Transverse colon (tissue), 4 donors: ENCODE data around the gene CD101. TPM values are rescaled to one million over a fixed set of nuclear protein-coding genes. Genes with fewer than 3 reads are reported as not detected.

Experiments used
- DNase-seq: peaks from one replicate; pipeline ENCODE4 v3.0.0-alpha.2; 2019
- H3K27ac ChIP-seq, 4 donors: fragments of 200-600 bp; sonication (generic); 2 replicates each; pipeline ENCODE4 v1.5.1; 2016 to 2018; ENCODE audit warnings: inconsistent platforms in 4 of 4
- H3K27me3 ChIP-seq: fragments of 200-600 bp; sonication (generic); 2 replicates; pipeline ENCODE4 v1.5.1; 2017; ENCODE audit warnings: inconsistent platforms
- H3K36me3 ChIP-seq, 4 donors: fragments of 200-600 bp; sonication (generic); 2 replicates each; pipeline ENCODE4 v1.5.1; 2017 to 2019; ENCODE audit warnings: inconsistent platforms in 4 of 4
- H3K4me1 ChIP-seq, 4 donors: fragments of 200-600 bp; sonication (generic); 2 replicates each; pipeline ENCODE4 v1.5.1; 2017 to 2020; ENCODE audit warnings: inconsistent platforms in 4 of 4
- H3K4me3 ChIP-seq, 4 donors: fragments of 200-600 bp; sonication (generic); 1 replicate in 1 of 4; 2 replicates in 3 of 4; pipeline versions ENCODE4 v1.5.1 to v1.6.1; 2017 to 2019; ENCODE audit warnings: inconsistent platforms in 4 of 4
- H3K9me3 ChIP-seq, 2 donors: fragments of 200-600 bp; sonication (generic); 2 replicates each; pipeline ENCODE4 v1.5.1; 2017 to 2019; ENCODE audit warnings: inconsistent platforms in 2 of 2
- EP300 ChIP-seq: sonication (generic); formaldehyde crosslinking; IDR thresholded peaks from one replicate; pipeline ENCODE4 v1.6.1; 2017; ENCODE audit warnings: antibody characterized with exemption, low read depth
- POLR2A ChIP-seq: fragments of 450-650 bp; IDR thresholded peaks from one replicate; pipeline ENCODE4 v1.6.1; 2016; ENCODE audit warnings: antibody characterized with exemption, mild to moderate bottlenecking, moderate library complexity
- POLR2AphosphoS5 ChIP-seq, 3 donors: sonication (generic); formaldehyde crosslinking; IDR thresholded peaks; one replicate each; pipeline ENCODE4 v1.6.1; 2016; ENCODE audit warnings: antibody characterized with exemption in 3 of 3
- WGBS, 2 donors: methylation state at CpG; one replicate each; pipeline ENCODE4 v1.1.5; 2018; ENCODE audit warnings: low coverage in 1 of 2; 5-methylcytosine and 5-hydroxymethylcytosine counted together
- in situ Hi-C, 4 donors: fragments of 200-750 bp; cut with MboI; loops; one replicate each; pipeline versions ENCODE4 v1.15.0 to v1.15.1; 2017; ENCODE audit warnings: low sequenced_read_pairs in 3 of 4, low pct_ligation_motif_present in 1 of 4, low pct_unique_long_range_greater_than_20kb in 1 of 4
- intact Hi-C: fragments of 100-400 bp; cut with DNase I; formaldehyde crosslinking; loops from one replicate; pipeline ENCODE4 v1.15.1; 2023; ENCODE audit warnings: low total_unique reads
- total RNA-seq, 4 donors: library from RNA; depleted of rRNA; stranded (reverse); fragments of >200 nt; gene quantifications; one replicate each; pipeline ENCODE4 v1.1.0, GENCODE V29; 2016
- TF ChIP-seq, protein P1 (sequence below), 5 experiments: fragments of 200-600 bp in 3 of 5; fragments of 450-650 bp in 2 of 5; sonication (generic) in 3 of 5; IDR thresholded peaks; 1 replicate in 2 of 5; 2 replicates in 3 of 5; pipeline ENCODE4 v1.5.1; 2016 to 2017; ENCODE audit warnings: antibody characterized with exemption in 5 of 5, inconsistent platforms in 3 of 5, mild to moderate bottlenecking in 2 of 5, moderate library complexity in 1 of 5

Gene CD101
- total RNA-seq, 4 donors from 2014 or later: 0.40 to 24.3 (median 4.0) TPM

DNA sequence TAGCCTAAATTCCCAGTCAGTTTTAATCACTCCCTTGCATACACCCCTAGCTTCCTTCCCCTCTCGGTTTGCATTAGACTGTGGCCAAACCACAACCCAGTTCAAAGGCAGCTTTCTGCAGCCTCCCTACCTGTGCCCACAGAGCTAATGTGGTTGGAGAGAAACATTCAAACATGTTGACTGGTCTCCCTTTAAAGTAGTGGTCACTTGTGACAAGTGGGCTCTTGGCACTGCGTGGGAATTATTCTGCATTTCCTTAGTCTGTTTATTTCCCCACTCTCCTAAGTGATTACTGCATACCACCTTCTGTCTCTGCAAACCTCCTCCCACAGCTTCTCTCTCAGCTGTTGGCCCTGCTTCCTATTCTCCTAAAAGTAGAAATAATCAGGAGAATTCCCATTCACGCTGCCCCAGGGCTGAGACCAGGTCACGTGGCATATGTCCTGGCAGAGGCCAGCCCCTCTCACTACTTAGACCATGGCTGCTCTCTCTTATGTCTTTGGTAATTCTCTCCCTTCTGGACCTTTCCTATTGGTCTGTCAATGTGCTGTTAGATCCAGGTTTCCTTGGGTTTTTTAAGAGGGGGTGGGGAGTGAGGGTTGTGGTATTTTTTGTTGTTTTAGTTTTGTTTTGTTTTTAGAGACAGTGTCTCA lies 38.4 kb upstream of the CD101 start:
- 54 to 63% methylated on average over 4 of the region's 4 CpGs for WGBS, 2 donors
- TF ChIP-seq POLR2AphosphoS5 (IDR thresholded peaks at IDR 0.05) (no peak), POLR2A (no peak), EP300 (no peak)
- TF ChIP-seq, protein P1, sequence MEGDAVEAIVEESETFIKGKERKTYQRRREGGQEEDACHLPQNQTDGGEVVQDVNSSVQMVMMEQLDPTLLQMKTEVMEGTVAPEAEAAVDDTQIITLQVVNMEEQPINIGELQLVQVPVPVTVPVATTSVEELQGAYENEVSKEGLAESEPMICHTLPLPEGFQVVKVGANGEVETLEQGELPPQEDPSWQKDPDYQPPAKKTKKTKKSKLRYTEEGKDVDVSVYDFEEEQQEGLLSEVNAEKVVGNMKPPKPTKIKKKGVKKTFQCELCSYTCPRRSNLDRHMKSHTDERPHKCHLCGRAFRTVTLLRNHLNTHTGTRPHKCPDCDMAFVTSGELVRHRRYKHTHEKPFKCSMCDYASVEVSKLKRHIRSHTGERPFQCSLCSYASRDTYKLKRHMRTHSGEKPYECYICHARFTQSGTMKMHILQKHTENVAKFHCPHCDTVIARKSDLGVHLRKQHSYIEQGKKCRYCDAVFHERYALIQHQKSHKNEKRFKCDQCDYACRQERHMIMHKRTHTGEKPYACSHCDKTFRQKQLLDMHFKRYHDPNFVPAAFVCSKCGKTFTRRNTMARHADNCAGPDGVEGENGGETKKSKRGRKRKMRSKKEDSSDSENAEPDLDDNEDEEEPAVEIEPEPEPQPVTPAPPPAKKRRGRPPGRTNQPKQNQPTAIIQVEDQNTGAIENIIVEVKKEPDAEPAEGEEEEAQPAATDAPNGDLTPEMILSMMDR (IDR thresholded peaks at IDR 0.05): no peak
- Histone ChIP-seq H3K4me1 (peaks cover 0 to 3% (median 0%) of the 10 kb centered on the region in 4 donors), H3K36me3 (peaks cover 0 to 7% (median 2%) of the 10 kb centered on the region in 4 donors), H3K9me3 (no peaks in the 10 kb centered on the region), H3K4me3 (no peak overlapping the region), H3K27me3 (no peaks in the 10 kb centered on the region), H3K27ac (no peak overlapping the region)
- DNase-seq: no peak
- in situ Hi-C loops (no loop called here), intact Hi-C loops (no loop called here)

DNA sequence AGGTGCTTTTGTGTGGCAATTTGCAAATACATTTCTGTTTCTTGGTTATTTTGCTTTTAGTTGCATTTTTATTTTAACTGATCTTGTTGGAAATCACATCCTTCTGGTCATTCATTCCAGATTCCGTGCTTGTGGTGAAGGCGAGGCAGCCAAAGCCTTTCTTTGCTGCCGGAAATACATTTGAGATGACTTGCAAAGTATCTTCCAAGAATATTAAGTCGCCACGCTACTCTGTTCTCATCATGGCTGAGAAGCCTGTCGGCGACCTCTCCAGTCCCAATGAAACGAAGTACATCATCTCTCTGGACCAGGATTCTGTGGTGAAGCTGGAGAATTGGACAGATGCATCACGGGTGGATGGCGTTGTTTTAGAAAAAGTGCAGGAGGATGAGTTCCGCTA lies 34.8 kb upstream of the CD101 start:
- Histone ChIP-seq H3K4me1 (peaks cover 0 to 9% (median 4%) of the 10 kb centered on the region in 4 donors), H3K9me3 (no peaks in the 10 kb centered on the region), H3K27me3 (no peaks in the 10 kb centered on the region), H3K36me3 (peaks cover 0 to 4% (median 0%) of the 10 kb centered on the region in 4 donors), H3K27ac (no peak overlapping the region), H3K4me3 (no peak overlapping the region)
- 89 to 96% methylated on average over 10 to 11 of the region's 11 CpGs for WGBS, 2 donors
- in situ Hi-C loops: no loop called here
- TF ChIP-seq POLR2A (no peak), EP300 (no peak)
- TF ChIP-seq, protein P1 (IDR thresholded peaks at IDR 0.05): no peak
- no peak for DNase-seq
- intact Hi-C loops: no loop called here

DNA sequence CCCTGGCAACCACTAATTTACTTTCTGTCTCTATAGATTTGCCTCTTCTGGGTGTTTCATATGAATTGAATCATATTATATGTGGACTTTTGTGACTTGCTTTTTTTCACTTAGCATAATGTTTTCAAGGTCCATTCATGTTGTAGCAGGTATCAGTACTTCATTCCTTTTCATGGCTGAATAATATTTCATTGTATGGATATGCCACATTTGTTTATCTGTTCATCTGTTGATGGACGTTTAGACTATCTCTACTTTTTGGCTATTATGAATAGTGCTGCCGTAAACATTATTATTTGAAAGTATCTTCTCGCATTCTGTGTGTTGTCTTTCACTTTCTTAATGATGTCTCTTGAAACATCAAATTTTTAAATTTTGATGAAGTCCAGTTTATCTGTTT lies 32.8 kb upstream of the CD101 start:
- in situ Hi-C loops (no loop called here), intact Hi-C loops (no loop called here)
- Histone ChIP-seq H3K27me3 (no peaks in the 10 kb centered on the region), H3K9me3 (no peaks in the 10 kb centered on the region), H3K36me3 (no peaks in the 10 kb centered on the region), H3K27ac (no peak overlapping the region), H3K4me3 (no peak overlapping the region), H3K4me1 (peaks cover 0 to 16% (median 9%) of the 10 kb centered on the region in 4 donors)
- TF ChIP-seq POLR2A: no peak
- no peak for TF ChIP-seq POLR2AphosphoS5 (IDR thresholded peaks at IDR 0.05)
- TF ChIP-seq EP300: no peak
- TF ChIP-seq, protein P1 (IDR thresholded peaks at IDR 0.05): no peak
- 91 to 97% methylated on average over 3 of the region's 3 CpGs for WGBS, 2 donors
- DNase-seq: no peak

DNA sequence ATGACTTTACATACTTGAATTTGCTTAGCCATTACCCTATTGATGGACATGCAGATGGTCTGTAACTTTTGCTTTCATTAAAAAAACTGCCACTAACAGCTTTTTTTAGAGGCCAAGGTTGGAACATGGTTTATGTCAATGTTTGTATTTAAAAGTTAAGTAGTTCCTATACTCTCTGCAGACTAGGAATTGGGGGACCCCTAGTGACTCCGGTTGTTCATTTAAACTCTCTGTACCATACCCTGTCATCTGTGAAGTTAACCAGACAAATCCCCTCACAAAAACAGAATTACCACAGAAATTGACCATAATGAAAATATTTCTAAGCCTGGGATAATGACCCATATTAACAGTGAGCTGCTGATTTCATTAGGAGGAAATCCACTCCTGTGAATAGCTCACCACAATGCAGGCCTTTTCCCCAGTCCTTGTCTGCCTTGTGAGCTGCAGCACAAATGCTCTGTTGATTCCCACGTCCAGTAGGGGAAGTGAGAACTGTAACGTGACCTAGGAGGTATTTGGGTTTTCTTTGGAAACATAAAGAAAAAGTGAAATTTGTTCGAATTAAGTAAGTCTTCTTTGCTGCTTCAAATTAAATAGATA lies 30.2 kb upstream of the CD101 start:
- no peak overlapping the region for H3K4me3 ChIP-seq
- DNase-seq: no peak
- H3K36me3 ChIP-seq: peaks cover 0 to 14% (median 3%) of the 10 kb centered on the region in 4 donors
- peak overlapping the region; percentile 8 to 70 (median 43) for H3K27ac ChIP-seq
- 66 to 71% methylated on average over 4 of the region's 4 CpGs for WGBS, 2 donors
- peaks cover 0 to 16% (median 9%) of the 10 kb centered on the region in 4 donors for H3K4me1 ChIP-seq
- in situ Hi-C loops (no loop called here), intact Hi-C loops (no loop called here)
- TF ChIP-seq POLR2A (no peak), EP300 (no peak), POLR2AphosphoS5 (IDR thresholded peaks at IDR 0.05) (no peak)
- TF ChIP-seq, protein P1 (IDR thresholded peaks at IDR 0.05): no peak
- H3K27me3 ChIP-seq: no peaks in the 10 kb centered on the region
- H3K9me3 ChIP-seq: no peaks in the 10 kb centered on the region
